Measurements from ENCODE around the gene FAM107B. TPM values are rescaled to one million over a fixed set of nuclear protein-coding genes. Genes with fewer than 3 reads are reported as not detected.

FAM107B gene
- total RNA-seq, 1 experiment from 2014 or later: 24.5 TPM

DNA sequence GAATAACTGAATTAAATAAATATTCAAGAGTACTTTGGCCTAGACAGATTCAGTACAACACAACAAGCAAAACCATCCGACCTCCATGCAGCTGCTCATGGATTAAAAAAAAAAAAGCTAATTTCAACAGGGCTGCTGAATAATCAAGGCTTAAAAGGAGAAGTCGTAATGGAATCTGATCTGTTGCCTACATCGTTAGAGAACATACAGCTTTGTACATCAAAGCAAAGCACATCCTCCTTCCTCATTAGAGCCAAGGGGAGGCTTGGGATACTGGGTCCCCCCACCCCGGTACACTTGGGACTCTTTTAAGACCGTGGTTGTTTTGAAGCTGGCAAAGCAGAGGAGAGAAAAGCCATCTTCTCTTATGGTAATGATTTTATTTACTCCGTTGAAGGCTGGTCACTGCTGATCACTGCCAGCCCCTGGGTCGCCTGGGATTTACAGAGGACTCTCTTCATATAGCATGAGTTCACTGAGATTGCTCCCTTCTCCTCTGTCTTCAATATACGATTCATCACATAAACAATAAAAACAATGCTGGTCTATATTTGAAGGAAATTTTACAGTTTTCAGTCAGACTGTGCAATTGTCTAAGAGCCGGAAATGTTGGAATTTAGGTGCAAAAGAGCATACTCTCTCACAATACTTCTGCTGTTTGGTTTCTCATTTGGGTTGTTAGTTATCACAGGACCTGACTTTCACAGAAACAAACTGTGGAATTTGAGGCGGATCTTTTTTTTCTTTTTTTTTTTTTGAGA lies 148.8 kb downstream of the FAM107B start:
- Histone ChIP-seq H4K8ac (replicated peaks; ENCODE audit: insufficient read length, low read depth, low read length) (no peak overlapping the region), H3K23ac (ENCODE audit: insufficient read length, low read depth, low read length) (no peak overlapping the region), H3K27ac (ENCODE audit: insufficient read length, low read depth, low read length) (no peak overlapping the region), H2BK120ac (ENCODE audit: low read depth, low read length, poor library complexity, severe bottlenecking) (no peak overlapping the region), H2BK5ac (ENCODE audit: insufficient read length, low read length) (no peak overlapping the region), H3K4ac (ENCODE audit: low read depth, low read length) (no peak overlapping the region), H3K79me2 (ENCODE audit: insufficient read depth, low read length) (no peaks in the 10 kb centered on the region), H4K20me1 (ENCODE audit: control insufficient read depth, insufficient read depth, insufficient read length) (no peaks in the 10 kb centered on the region), H2BK15ac (ENCODE audit: low read depth, low read length) (no peak overlapping the region), H3K4me1 (ENCODE audit: insufficient read depth, low read length) (no peaks in the 10 kb centered on the region), H3K18ac (ENCODE audit: insufficient read length, low read depth, low read length) (no peak overlapping the region), H3K14ac (ENCODE audit: insufficient read depth, low read length) (no peak overlapping the region), H4K5ac (ENCODE audit: insufficient read length, low read depth, low read length) (no peak overlapping the region), H2BK12ac (ENCODE audit: insufficient read length, low read depth, low read length) (no peak overlapping the region), H3K23me2 (ENCODE audit: insufficient read length, low read depth, low read length, poor library complexity, severe bottlenecking) (no peaks in the 10 kb centered on the region), H2AK5ac (ENCODE audit: insufficient read length, low read length) (no peak overlapping the region), H3T11ph (ENCODE audit: low read length) (no peak overlapping the region), H2AFZ (ENCODE audit: low read length) (no peak overlapping the region), H3K79me1 (ENCODE audit: insufficient read depth, low read depth, low read length, poor library complexity, severe bottlenecking) (no peaks in the 10 kb centered on the region), H3K27me3 (ENCODE audit: insufficient read depth, low read length) (no peaks in the 10 kb centered on the region), H4K91ac (ENCODE audit: insufficient read length, low read depth, low read length) (no peak overlapping the region), H3K9me3 (ENCODE audit: control insufficient read depth, low read depth, low read length) (no peaks in the 10 kb centered on the region), H3K56ac (ENCODE audit: insufficient read length, low read depth, low read length) (no peak overlapping the region), H3K9ac (ENCODE audit: extremely low read depth, insufficient read length, low read length) (no peak overlapping the region), H2BK20ac (ENCODE audit: low read depth, low read length, poor library complexity, severe bottlenecking) (no peak overlapping the region), H3K4me2 (ENCODE audit: insufficient read depth, insufficient read length, low read length) (no peak overlapping the region)
- TF ChIP-seq, protein P1, sequence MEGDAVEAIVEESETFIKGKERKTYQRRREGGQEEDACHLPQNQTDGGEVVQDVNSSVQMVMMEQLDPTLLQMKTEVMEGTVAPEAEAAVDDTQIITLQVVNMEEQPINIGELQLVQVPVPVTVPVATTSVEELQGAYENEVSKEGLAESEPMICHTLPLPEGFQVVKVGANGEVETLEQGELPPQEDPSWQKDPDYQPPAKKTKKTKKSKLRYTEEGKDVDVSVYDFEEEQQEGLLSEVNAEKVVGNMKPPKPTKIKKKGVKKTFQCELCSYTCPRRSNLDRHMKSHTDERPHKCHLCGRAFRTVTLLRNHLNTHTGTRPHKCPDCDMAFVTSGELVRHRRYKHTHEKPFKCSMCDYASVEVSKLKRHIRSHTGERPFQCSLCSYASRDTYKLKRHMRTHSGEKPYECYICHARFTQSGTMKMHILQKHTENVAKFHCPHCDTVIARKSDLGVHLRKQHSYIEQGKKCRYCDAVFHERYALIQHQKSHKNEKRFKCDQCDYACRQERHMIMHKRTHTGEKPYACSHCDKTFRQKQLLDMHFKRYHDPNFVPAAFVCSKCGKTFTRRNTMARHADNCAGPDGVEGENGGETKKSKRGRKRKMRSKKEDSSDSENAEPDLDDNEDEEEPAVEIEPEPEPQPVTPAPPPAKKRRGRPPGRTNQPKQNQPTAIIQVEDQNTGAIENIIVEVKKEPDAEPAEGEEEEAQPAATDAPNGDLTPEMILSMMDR (conservative IDR thresholded peaks at IDR 0.05): no peak
- H3K27ac Mint-ChIP-seq: no peak overlapping the region
- H3K4me3 Mint-ChIP-seq: no peak overlapping the region
- no peaks in the 10 kb centered on the region for H3K9me3 Mint-ChIP-seq
- no CpG with 5 or more reads among the region's 10 CpGs for WGBS (ENCODE audit: extremely low coverage, insufficient read length, low lambda C conversion rate)
- H3K4me1 Mint-ChIP-seq: peaks cover 8 to 12% of the 10 kb centered on the region in 2 experiments
- H3K36me3 Mint-ChIP-seq (ENCODE audit: insufficient read depth in 1 of 3, low read depth in 3 of 3): no peaks in the 10 kb centered on the region
- peaks cover 2% of the 10 kb centered on the region; the same call in 1 of the 2 replicates for H3K27me3 Mint-ChIP-seq (ENCODE audit: low read depth)
- no peak for DNase-seq

All from H9 (cell line).